Measurements from ENCODE around the gene PDLIM5. TPM values are rescaled to one million over a fixed set of nuclear protein-coding genes. Genes with fewer than 3 reads are reported as not detected.

The PDLIM5 gene
- total RNA-seq, 1 experiment from 2014 or later = 58.0 TPM

DNA sequence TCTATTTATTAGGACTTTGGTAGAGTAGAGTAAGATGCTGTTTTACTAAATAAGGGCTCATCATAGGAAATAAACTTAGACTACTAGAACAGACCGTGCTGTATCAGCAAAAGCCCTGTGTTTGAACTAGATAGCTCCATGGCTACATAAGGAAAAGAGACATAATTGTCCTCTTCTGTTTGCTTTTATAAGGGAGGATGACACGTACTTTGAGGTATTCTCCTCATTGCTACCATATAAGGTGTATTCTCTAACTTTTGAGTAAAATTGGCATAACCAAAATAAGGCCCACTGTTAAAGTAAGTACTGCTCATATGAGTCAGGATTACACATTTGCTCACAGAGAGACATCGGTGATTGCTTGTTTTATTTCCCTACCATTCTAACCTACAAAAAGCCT, 64.3 kb downstream of the PDLIM5 start:
- Histone ChIP-seq H4K8ac (replicated peaks; ENCODE audit: insufficient read length, low read depth, low read length) (no peak overlapping the region), H3K27me3 (ENCODE audit: insufficient read depth, low read length) (no peaks in the 10 kb centered on the region), H3K9me3 (ENCODE audit: control insufficient read depth, low read depth, low read length) (no peaks in the 10 kb centered on the region), H2BK15ac (ENCODE audit: low read depth, low read length) (no peak overlapping the region), H3K4ac (ENCODE audit: low read depth, low read length) (no peak overlapping the region), H3K9ac (ENCODE audit: extremely low read depth, insufficient read length, low read length) (no peak overlapping the region), H4K5ac (ENCODE audit: insufficient read length, low read depth, low read length) (no peak overlapping the region), H3K4me2 (ENCODE audit: insufficient read depth, insufficient read length, low read length) (no peak overlapping the region), H2BK120ac (ENCODE audit: low read depth, low read length, poor library complexity, severe bottlenecking) (no peak overlapping the region), H3K27ac (ENCODE audit: insufficient read length, low read depth, low read length) (no peak overlapping the region), H2AFZ (ENCODE audit: low read length) (no peak overlapping the region), H3K4me1 (ENCODE audit: insufficient read depth, low read length) (peaks cover 3% of the 10 kb centered on the region; the same call in 1 of the 2 replicates), H2BK5ac (ENCODE audit: insufficient read length, low read length) (no peak overlapping the region), H2AK5ac (ENCODE audit: insufficient read length, low read length) (no peak overlapping the region), H2BK20ac (ENCODE audit: low read depth, low read length, poor library complexity, severe bottlenecking) (no peak overlapping the region), H3K79me2 (ENCODE audit: insufficient read depth, low read length) (no peaks in the 10 kb centered on the region; the same call in 1 of the 2 replicates), H3K56ac (ENCODE audit: insufficient read length, low read depth, low read length) (no peak overlapping the region), H3K79me1 (ENCODE audit: insufficient read depth, low read depth, low read length, poor library complexity, severe bottlenecking) (peaks cover 4% of the 10 kb centered on the region), H3K14ac (ENCODE audit: insufficient read depth, low read length) (no peak overlapping the region), H3K23me2 (ENCODE audit: insufficient read length, low read depth, low read length, poor library complexity, severe bottlenecking) (no peaks in the 10 kb centered on the region), H2BK12ac (ENCODE audit: insufficient read length, low read depth, low read length) (no peak overlapping the region), H4K91ac (ENCODE audit: insufficient read length, low read depth, low read length) (no peak overlapping the region), H4K20me1 (ENCODE audit: control insufficient read depth, insufficient read depth, insufficient read length) (no peaks in the 10 kb centered on the region), H3K18ac (ENCODE audit: insufficient read length, low read depth, low read length) (no peak overlapping the region), H3K23ac (ENCODE audit: insufficient read length, low read depth, low read length) (no peak overlapping the region), H3T11ph (ENCODE audit: low read length) (no peak overlapping the region)
- Mint-ChIP-seq H3K27me3 (ENCODE audit: low read depth) (no peaks in the 10 kb centered on the region), H3K4me3 (no peak overlapping the region), H3K4me1 (no peaks in the 10 kb centered on the region), H3K27ac (no peak overlapping the region), H3K36me3 (ENCODE audit: insufficient read depth in 1 of 3, low read depth in 3 of 3) (peaks cover 0 to 2% (median 0%) of the 10 kb centered on the region in 3 experiments; a peak in 2 of 7 replicates), H3K9me3 (no peaks in the 10 kb centered on the region)
- TF ChIP-seq, protein P1, sequence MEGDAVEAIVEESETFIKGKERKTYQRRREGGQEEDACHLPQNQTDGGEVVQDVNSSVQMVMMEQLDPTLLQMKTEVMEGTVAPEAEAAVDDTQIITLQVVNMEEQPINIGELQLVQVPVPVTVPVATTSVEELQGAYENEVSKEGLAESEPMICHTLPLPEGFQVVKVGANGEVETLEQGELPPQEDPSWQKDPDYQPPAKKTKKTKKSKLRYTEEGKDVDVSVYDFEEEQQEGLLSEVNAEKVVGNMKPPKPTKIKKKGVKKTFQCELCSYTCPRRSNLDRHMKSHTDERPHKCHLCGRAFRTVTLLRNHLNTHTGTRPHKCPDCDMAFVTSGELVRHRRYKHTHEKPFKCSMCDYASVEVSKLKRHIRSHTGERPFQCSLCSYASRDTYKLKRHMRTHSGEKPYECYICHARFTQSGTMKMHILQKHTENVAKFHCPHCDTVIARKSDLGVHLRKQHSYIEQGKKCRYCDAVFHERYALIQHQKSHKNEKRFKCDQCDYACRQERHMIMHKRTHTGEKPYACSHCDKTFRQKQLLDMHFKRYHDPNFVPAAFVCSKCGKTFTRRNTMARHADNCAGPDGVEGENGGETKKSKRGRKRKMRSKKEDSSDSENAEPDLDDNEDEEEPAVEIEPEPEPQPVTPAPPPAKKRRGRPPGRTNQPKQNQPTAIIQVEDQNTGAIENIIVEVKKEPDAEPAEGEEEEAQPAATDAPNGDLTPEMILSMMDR (conservative IDR thresholded peaks at IDR 0.05) = no peak
- no peak for DNase-seq
- WGBS (ENCODE audit: extremely low coverage, insufficient read length, low lambda C conversion rate) = no CpG with 5 or more reads among the region's 3 CpGs

Data from H9 (cell line).